ENCODE results near the gene ANKRD1. TPM values are rescaled to one million over a fixed set of nuclear protein-coding genes. Genes with fewer than 3 reads are reported as not detected.

The ANKRD1 gene
- total RNA-seq, 1 experiment from 2014 or later: 0.11 TPM

GRCh38 chr10:90969947-90970673 is 49.2 kb upstream of the ANKRD1 start:
- Histone ChIP-seq H3K27ac (ENCODE audit: insufficient read length, low read depth, low read length) (no peak overlapping the region), H3K79me1 (ENCODE audit: insufficient read depth, low read depth, low read length, poor library complexity, severe bottlenecking) (no peaks in the 10 kb centered on the region), H2BK15ac (ENCODE audit: low read depth, low read length) (no peak overlapping the region), H3K14ac (ENCODE audit: insufficient read depth, low read length) (no peak overlapping the region), H3T11ph (ENCODE audit: low read length) (no peak overlapping the region), H3K79me2 (ENCODE audit: insufficient read depth, low read length) (no peaks in the 10 kb centered on the region), H4K20me1 (ENCODE audit: control insufficient read depth, insufficient read depth, insufficient read length) (no peaks in the 10 kb centered on the region), H3K56ac (ENCODE audit: insufficient read length, low read depth, low read length) (no peak overlapping the region), H3K4me2 (ENCODE audit: insufficient read depth, insufficient read length, low read length) (no peak overlapping the region), H2AFZ (ENCODE audit: low read length) (no peak overlapping the region), H2BK20ac (ENCODE audit: low read depth, low read length, poor library complexity, severe bottlenecking) (no peak overlapping the region), H2BK12ac (ENCODE audit: insufficient read length, low read depth, low read length) (no peak overlapping the region), H4K8ac (replicated peaks; ENCODE audit: insufficient read length, low read depth, low read length) (no peak overlapping the region), H4K5ac (ENCODE audit: insufficient read length, low read depth, low read length) (no peak overlapping the region), H3K27me3 (ENCODE audit: insufficient read depth, low read length) (no peaks in the 10 kb centered on the region), H3K23me2 (ENCODE audit: insufficient read length, low read depth, low read length, poor library complexity, severe bottlenecking) (no peaks in the 10 kb centered on the region), H3K9ac (ENCODE audit: extremely low read depth, insufficient read length, low read length) (no peak overlapping the region), H2BK120ac (ENCODE audit: low read depth, low read length, poor library complexity, severe bottlenecking) (no peak overlapping the region), H3K18ac (ENCODE audit: insufficient read length, low read depth, low read length) (no peak overlapping the region), H3K4me1 (ENCODE audit: insufficient read depth, low read length) (no peaks in the 10 kb centered on the region), H4K91ac (ENCODE audit: insufficient read length, low read depth, low read length) (no peak overlapping the region), H2AK5ac (ENCODE audit: insufficient read length, low read length) (no peak overlapping the region), H3K23ac (ENCODE audit: insufficient read length, low read depth, low read length) (no peak overlapping the region), H3K9me3 (ENCODE audit: control insufficient read depth, low read depth, low read length) (no peaks in the 10 kb centered on the region), H2BK5ac (ENCODE audit: insufficient read length, low read length) (no peak overlapping the region), H3K4ac (ENCODE audit: low read depth, low read length) (no peak overlapping the region)
- WGBS (ENCODE audit: extremely low coverage, insufficient read length, low lambda C conversion rate): no CpG with 5 or more reads among the region's 6 CpGs
- no peak; the same call in 2 of the 3 replicates for TF ChIP-seq CTCF (conservative IDR thresholded peaks at IDR 0.05)
- DNase-seq: no peak
- Mint-ChIP-seq H3K4me3 (no peak overlapping the region), H3K27me3 (ENCODE audit: low read depth) (peaks cover 49% of the 10 kb centered on the region), H3K9me3 (peaks cover 0 to 3% of the 10 kb centered on the region in 2 experiments; a peak in 2 of 5 replicates), H3K36me3 (ENCODE audit: insufficient read depth in 1 of 3, low read depth in 3 of 3) (no peaks in the 10 kb centered on the region), H3K27ac (no peak overlapping the region), H3K4me1 (no peaks in the 10 kb centered on the region)
